SHP77 (cell line): Measurements from ENCODE around the gene CBX8.
A peak's percentile ranks its signal among the peaks of the same experiment; 100 is the strongest.

Source experiments
- DNase-seq, 2 experiments: peaks; one replicate each; lab custom pipeline; 2025; lab: John Stamatoyannopoulos, UW

CBX8 gene

DNA sequence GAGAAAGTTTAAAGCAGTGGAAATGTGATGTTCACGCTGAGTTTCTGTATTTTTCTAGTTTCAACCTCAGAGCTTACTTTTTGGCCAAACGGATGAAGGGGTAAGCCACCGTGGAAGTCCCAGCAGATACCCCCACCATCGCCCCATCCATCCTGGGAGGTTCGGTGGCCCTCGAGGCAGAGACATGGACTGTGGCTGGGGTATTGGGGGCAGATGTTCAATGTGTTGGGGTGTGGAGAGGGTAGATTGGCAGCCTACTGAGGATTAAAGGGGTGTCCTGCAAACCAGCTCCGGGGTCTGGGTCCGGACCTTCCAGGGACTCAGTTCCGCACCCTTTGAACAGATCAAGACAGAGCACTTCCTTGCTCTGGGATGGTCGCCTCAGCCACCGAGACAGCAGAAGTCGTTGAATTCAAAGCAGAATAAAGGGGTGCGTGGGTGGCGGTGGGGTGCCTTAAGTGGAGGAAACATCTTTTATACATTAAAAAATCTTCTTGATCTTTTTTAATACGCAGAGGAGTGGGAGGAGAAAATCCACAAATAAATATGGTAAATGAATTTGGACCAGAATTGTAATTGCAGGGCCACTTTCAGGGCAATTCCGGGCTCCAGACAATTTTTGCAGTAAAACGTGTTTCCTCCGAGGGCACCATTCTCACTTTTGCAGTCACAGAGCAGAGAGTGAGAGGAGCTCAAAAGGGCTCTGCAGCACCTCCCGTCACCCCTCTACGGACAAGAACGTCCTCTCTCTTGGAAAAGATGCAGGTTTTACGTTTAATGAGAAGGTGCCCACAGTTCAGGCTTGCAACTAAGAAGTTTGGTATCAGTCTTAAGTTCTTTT is 8.2 kb upstream of the CBX8 start:
- no peak for DNase-seq

DNA sequence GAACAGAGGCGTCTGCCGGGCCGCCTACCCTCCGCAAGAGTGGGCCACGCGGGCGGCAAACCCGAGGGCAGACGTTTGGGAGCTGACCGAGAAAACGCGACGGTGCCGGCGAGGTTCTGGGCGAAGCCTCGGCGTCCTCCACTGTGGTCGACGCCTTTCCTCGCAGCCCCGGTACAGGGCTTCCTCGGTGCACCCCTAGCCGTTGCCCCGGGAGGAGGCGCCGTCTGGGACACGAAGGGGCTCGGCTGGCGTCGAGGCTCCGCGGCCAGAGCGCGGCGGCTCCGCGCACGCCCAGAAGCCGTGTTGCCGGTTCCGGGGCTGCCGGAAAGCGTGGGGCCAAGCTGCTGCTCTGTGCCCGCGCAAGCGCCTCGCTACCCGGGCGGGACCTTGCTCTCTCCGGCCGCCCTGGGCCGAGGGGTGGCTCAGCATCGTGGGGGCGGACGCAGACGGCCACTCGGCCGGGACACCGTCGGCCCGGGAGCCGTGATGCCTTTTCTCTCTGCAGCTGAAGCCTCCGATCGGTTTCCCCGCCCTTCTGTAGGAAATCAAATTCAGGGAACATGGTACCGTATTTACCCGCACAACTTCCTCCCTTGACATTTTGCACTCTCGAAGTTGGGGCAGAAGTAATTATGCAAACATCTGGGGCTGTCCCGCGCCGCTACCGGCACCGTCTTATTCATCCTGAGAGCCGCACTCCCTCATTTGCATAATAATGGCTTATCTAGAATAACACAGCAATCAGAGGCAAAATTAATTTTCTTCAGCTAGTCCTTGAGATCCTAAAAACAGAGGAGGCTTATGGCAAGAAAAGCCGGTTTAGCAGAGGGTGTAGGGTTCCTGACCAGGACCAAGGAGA is 7.3 kb upstream of the CBX8 start:
- no peak for DNase-seq

DNA sequence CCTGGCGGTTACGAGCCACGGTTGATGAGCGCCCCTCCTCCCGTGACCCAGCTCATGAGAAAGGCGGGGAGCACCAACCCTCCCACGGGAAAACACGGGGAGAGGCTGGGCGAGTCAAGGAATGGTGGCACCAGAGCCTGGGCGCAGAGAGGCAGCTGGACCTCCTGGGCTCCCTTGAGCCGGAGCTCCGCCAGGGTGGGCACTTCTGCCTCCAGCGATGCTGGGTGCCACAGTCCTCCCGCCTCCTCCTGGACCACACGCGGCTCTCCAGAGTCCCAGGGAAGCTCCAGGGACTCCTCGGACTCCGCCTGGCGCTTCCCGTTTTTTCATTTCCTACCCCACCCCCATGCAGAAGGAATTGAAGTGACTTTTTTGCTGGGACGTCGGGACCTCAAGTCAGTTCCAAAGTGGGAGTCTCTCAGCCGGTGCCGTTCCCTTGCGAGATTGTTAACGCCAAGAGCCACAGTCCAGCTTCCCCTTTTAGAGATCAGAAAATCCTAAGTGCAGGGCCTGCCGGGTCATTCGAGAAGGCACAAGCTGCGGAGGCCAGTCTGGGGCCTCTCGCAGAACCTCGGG is 6.6 kb upstream of the CBX8 start:
- DNase-seq = no peak

GRCh38 chr17:79802736-79803420 is 6.0 kb upstream of the CBX8 start:
- no peak for DNase-seq

GRCh38 chr17:79802039-79802735 is 5.3 kb upstream of the CBX8 start:
- no peak for DNase-seq

DNA sequence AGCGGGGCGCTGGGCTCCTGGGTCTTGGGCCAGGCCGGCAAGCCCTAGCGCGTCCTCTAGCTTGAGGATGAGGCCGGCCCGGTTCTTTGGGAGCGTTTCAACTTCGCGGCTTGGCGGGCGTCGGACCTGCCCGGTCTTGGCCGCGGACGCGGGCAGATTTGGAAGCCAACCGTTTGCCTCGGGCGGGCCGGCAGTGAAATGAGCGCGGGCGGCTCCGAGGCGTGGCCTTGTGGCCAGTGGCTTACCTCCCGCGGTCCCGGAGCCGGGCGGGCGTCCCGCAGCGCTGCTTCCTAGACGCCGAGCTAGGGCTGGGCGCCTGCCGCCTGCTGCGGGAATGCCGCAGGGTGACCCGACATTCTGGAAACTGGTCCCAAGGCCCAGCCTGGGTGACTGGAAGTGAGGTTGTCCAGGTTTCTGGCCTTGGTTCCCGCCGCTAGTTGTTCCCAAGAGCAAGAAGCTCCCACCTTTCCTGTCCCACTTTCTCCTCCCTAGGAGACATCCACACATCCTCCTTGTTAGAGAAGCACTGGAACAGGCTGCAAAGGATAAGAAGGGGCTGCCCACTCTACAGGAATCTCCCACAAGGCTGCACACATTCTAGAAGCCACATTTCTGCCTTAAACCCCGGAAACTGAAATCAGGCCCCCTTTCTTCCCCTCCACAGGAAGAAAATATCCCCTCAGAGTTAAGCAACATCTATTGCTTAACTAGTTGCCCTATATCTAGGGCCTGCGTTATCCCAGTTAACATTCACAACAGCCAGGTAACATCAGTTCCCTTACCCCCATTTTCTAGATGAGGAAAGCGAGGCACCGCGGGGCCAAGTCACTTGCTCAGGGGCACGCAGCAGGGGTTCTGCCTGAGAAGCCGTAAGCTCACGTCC is 4.5 kb upstream of the CBX8 start:
- no peak for DNase-seq

- DNase-seq = no peak
Measured at GRCh38 chr17:79800325-79801155, 3.7 kb upstream of the CBX8 start.

GRCh38 chr17:79799538-79800324 is 2.9 kb upstream of the CBX8 start:
- DNase-seq = no peak

DNA sequence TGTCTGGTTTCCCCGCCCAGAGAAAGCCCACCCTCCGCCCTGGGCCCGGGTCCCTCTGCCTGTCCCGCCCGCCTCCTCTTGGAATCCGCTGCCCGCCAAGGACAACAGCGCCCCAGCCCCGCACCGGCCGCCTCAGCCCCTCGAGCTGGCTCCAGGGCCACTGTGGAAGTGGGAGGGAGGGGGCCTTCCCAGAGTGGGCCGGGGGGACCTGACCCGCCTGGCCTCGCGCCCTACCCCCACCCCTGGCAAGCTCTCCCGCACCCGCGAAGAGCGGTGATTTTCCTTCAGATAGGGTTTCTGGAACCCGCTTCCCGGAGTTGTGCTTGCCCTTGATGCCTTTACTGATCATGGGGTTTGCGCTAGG is 2.3 kb upstream of the CBX8 start:
- DNase-seq = no peak

- DNase-seq = peak in 1 of 2 experiments; percentile 31
Measured at GRCh38 chr17:79798299-79799173, 1.7 kb upstream of the CBX8 start.

DNA sequence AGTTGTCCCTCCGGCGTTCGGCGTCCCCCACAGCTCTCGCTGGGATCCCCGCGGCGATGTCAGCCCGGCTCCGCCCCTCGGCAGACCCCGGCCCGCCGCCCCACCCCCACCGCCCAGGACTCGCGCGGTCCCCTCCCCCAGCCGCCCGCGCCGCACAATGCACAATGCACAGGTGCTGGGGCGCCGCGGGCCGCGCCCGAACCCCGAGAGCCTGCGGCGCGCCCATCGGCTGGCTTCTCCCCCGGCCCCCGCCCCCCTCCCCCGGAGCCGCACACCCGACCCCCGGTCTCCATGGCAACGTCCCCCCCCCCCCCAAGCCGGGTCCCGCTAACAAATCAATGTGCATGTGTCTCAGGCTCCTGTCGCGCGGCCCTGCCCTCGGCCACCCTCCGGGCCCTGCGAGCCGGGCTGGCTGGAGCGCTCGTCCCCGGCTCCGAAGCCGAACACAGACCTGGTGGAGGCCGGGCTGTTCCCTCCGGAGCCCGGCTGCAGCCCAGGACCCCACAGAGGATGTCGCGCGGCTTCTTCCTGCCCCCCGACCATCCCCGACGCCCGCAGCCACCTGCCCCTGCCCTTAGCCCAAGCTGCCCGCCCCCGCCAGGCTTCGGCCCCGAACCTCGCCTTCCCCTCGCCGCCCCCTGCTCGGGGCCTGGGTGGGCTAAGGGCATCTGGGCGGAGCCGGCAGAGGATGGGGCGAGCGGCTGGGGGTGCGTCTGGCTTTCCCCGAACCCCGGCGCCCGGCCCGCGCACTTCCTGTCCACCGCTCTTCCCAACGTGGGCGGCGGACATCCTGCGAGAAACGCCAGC is 818 bp upstream of the CBX8 start:
- peak; percentile 27 to 72 for DNase-seq

- DNase-seq = no peak
Measured at GRCh38 chr17:79796444-79796762, 474 bp downstream of the CBX8 start.

DNA sequence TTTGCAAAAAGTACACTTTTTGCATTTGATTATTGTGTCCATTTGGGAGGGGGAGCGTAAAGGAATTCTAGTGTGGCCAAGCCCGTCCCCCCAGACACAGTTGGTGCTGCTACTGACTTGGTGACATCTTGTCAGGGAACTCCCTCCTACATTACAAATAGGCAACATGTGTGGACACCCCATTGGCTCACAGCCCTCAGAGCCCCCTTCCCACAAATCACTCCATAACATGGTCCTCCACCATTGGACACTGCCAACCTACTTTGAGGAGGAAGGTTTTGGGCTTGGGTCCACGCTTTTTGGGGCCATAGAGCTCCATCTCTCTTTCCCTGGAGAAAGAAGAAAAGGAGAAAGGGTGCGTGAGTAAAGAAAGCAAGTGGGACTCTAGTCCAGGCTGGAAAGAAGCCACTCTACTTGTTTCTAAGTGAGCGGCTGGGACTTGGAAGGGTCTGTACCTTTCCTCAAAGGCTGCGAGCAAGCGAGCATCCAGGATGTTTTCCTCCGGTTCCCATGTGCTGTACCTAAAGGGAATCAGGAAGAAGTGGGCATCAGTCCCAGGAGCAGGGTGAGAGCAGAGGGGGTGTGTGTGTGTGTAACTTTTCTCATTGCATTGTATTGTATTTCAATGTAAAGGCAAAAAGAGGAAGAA is 958 bp downstream of the CBX8 start:
- no peak for DNase-seq

DNA sequence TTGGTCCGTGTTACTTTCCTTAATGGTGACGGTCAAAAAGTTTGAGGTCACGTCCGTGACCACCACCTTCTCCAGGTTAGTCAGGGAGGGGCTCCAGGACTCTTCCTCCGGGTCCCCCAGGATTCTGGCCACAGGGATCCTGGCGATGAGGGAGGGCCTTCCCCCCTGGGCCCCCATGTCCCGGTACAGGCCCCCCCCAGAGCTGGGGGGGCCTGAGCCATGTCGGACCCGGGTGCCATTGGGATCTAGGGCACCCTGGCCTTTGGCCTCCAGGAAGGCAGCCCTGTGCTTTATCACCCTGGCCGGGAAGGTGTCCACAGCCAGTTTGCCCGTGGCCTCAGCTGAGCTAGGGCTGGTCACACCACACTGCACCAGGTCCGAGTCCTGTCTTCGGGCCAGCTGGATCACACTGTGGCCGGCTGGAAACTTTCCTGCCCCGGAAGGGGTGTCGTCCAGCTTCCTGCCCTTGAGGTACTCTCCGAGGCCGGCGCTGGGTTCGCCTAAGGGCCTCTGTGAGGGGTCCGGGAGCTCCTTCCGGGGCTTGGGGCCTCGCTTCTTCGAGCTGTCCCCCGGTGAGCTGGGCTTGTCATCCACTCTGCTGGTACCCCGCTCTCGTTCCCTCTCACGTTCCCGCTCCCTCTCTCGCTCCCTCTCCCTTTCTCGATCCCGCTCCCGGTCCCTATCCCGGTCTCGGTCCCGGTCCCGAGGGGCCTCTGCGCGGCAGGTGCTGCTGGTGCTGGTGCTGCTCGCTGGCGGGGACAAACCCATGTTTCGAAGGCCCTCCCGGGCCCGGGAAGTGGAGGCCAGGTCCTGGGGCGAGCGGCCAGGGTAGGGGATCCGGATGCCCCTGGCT is 2.0 kb downstream of the CBX8 start:
- no peak for DNase-seq

DNA sequence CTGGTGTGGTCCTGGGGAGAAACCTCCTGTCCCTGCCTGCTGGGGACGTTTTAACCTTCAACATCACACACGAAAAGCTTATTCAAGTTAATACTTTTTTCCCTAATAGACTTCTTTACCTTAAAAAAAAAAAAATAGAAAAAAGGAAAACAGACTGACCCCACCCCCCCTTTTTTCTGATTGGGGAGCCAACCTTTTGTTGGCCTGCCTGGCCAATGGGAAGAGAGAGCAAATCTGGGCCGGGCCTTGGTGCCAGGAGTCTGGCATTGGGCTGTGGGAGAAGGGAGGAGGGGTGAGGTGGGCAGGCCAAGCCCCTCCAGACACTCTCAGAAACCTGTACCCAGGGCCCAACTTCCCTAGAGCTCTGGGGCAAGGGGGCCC is 3.0 kb downstream of the CBX8 start:
- DNase-seq = no peak
